VCaP (cell line): ENCODE measurements around the gene CRAT.

Experiments
- H3K27ac ChIP-seq: fragments of 450-650 bp; 2 replicates; pipeline ENCODE4 v1.5.1; 2017
- CTCF ChIP-seq: fragments of 450-650 bp; conservative IDR thresholded peaks from 2 replicates; pipeline ENCODE4 v1.5.1; 2017; ENCODE audit warnings: mild to moderate bottlenecking, moderate library complexity

Gene CRAT

GRCh38 chr9:129093602-129094386 lies 16.8 kb downstream of the CRAT start:
- TF ChIP-seq CTCF, result no peak
- H3K27ac ChIP-seq, result no peak overlapping the region

GRCh38 chr9:129089246-129089645 lies 21.3 kb downstream of the CRAT start:
- no peak for TF ChIP-seq CTCF
- no peak overlapping the region for H3K27ac ChIP-seq

GRCh38 chr9:129084087-129084486 lies 26.5 kb downstream of the CRAT start:
- H3K27ac ChIP-seq, result no peak overlapping the region
- TF ChIP-seq CTCF, result no peak

GRCh38 chr9:129081388-129081904 lies 29.1 kb downstream of the CRAT start:
- no peak for TF ChIP-seq CTCF
- H3K27ac ChIP-seq, result peak overlapping the region; percentile 91

- TF ChIP-seq CTCF, result no peak
- H3K27ac ChIP-seq, result peak within 1 kb of the TSS; percentile 91
These were observed 29.8 kb downstream of the CRAT start, which contains the start of gene DOLPP1 for GRCh38 chr9:129080601-129081387. Gene DOLPP1 (plus strand): TSS chr9:129081111. CDS start chr9:129081132, 21 bp downstream.

- H3K27ac ChIP-seq, result peak overlapping the region; percentile 91; the same call in 1 of the 2 replicates
- no peak for TF ChIP-seq CTCF
These were observed 30.3 kb downstream of the CRAT start for GRCh38 chr9:129080298-129080600.

- TF ChIP-seq CTCF, result no peak
- H3K27ac ChIP-seq, result peak overlapping the region; percentile 91; the same call in 1 of the 2 replicates
These were observed 30.8 kb downstream of the CRAT start for GRCh38 chr9:129079829-129080228.
